Panc1 (cell line): Measurements from ENCODE around the gene CCDC178. TPM values are rescaled to one million over a fixed set of nuclear protein-coding genes. Genes with fewer than 3 reads are reported as not detected.

Experiments
- ATAC-seq: fragments of 200-7000 bp; cut with Tn5 transposase; 2 replicates; pipeline ENCODE4 v1.9.1; 2020; ENCODE audit warnings: mild to moderate bottlenecking, moderate library complexity
- BruUV-seq: library from RNA; stranded (reverse); fragments of 400-500 nt; replicated peaks from 2 replicates; lab custom pipeline; 2021; lab: Mats Ljungman, UMichigan
- CTCF ChIA-PET: fragments of 300-600 bp; sonication (Branson Sonifier 250); formaldehyde crosslinking; loops from one replicate; lab custom pipeline; 2022; ENCODE audit warnings: antibody characterized with exemption; lab: Charles Lee
- POLR2A ChIA-PET: fragments of 300-600 bp; sonication (Branson Sonifier 250); formaldehyde crosslinking; loops from one replicate; lab custom pipeline; 2022; ENCODE audit warnings: antibody characterized with exemption; lab: Charles Lee
- DNase-seq: peaks from one replicate; pipeline ENCODE4 v3.0.0-alpha.2; 2010; ENCODE audit warnings: low read depth, low spot score
- H3K27ac ChIP-seq: 2 replicates; pipeline ENCODE4 v1.5.1; 2011; ENCODE audit warnings: mild to moderate bottlenecking, low read length, inconsistent platforms
- H3K27me3 ChIP-seq: fragments of 200-500 bp; sonication (Bioruptor generic); 2 replicates; pipeline ENCODE4 v1.6.0; 2014; ENCODE audit warnings: low read length, inconsistent platforms; ENCODE audit not compliant: control insufficient read depth, insufficient read depth
- H3K36me3 ChIP-seq: fragments of 200-500 bp; sonication (Bioruptor generic); 2 replicates; pipeline ENCODE4 v1.5.1; 2014; ENCODE audit warnings: inconsistent platforms, mild to moderate bottlenecking, low read length, moderate library complexity; ENCODE audit not compliant: control insufficient read depth, insufficient read depth
- H3K4me1 ChIP-seq: 2 replicates; pipeline ENCODE4 v1.5.1; 2011; ENCODE audit warnings: inconsistent platforms, mild to moderate bottlenecking, low read length, moderate library complexity; ENCODE audit not compliant: control insufficient read depth, insufficient read depth
- H3K4me3 ChIP-seq, 2 experiments: 2 replicates each; pipeline ENCODE4 v1.5.1; 2011 to 2012; ENCODE audit warnings: low read depth in 2 of 2, low read length in 2 of 2, mild to moderate bottlenecking in 2 of 2, inconsistent platforms in 1 of 2, moderate library complexity in 1 of 2
- H3K9me3 ChIP-seq: fragments of 200-500 bp; sonication (Bioruptor generic); 2 replicates; pipeline ENCODE4 v1.5.1; 2014; ENCODE audit warnings: low read depth, mild to moderate bottlenecking, inconsistent platforms, low read length, moderate library complexity; ENCODE audit not compliant: control insufficient read depth, insufficient read depth
- POLR2AphosphoS5 ChIP-seq: IDR thresholded peaks from 2 replicates; pipeline ENCODE4 v1.6.1; 2012; ENCODE audit warnings: mild to moderate bottlenecking, low read depth, low read length, moderate library complexity
- SIN3A ChIP-seq: IDR thresholded peaks from 2 replicates; pipeline ENCODE4 v1.6.1; 2012; ENCODE audit warnings: low read depth, mild to moderate bottlenecking, low read length, moderate library complexity, borderline replicate concordance; ENCODE audit not compliant: insufficient read depth
- TCF7L2 ChIP-seq: IDR thresholded peaks from 2 replicates; pipeline ENCODE4 v1.6.1; 2011; ENCODE audit warnings: mild to moderate bottlenecking, low read depth, low read length, inconsistent platforms
- in situ Hi-C: cut with HindIII; loops from 2 replicates; pipeline ENCODE4 v1.10.0; 2016; ENCODE audit warnings: low sequenced_read_pairs, low pct_unique_long_range_greater_than_20kb
- intact Hi-C: fragments of 100-400 bp; cut with micrococcal nuclease; formaldehyde crosslinking; loops from one replicate; pipeline ENCODE4 v1.10.0; 2022; ENCODE audit not compliant: unreplicated experiment
- total RNA-seq: library from RNA; stranded (reverse); gene quantifications from one replicate; pipeline ENCODE4 v1.2.1, GENCODE V29; 2021; ENCODE audit not compliant: unreplicated experiment
- TF ChIP-seq, protein P1 (sequence below): fragments of 450-650 bp; IDR thresholded peaks from 2 replicates; pipeline ENCODE4 v1.5.1; 2017; ENCODE audit warnings: mild to moderate bottlenecking
- TF ChIP-seq, protein P2 (sequence below), 2 experiments: IDR thresholded peaks; 2 replicates each; pipeline ENCODE4 v1.6.1; 2011 to 2012; ENCODE audit warnings: low read depth in 2 of 2, control low read depth in 1 of 2, low read length in 1 of 2, mild to moderate bottlenecking in 1 of 2, moderate library complexity in 1 of 2; ENCODE audit not compliant: insufficient read depth in 1 of 2

Gene CCDC178
- total RNA-seq, 1 experiment from 2014 or later = not detected

DNA sequence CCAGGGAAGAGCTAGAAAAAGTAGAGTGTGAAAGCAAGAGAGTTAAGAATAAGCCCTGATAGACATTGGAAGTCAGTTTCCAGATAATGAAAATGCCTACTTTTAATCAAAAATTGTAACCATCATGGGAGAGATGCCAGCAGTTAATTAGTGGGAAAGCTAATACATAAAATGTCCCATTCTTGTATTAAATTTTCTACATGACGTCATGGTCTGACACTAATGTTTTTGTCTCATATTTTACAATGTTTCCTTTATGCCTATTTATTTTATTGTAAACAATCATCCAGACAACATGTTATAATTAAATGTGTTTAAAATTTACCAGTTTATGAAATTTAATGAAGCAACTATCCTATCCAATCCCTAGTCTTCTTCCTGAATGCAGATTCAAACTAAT lies 26.3 kb upstream of the CCDC178 start:
- intact Hi-C loops = no loop called here
- CTCF ChIA-PET = interaction anchor here (0.6 kb wide), 1 partner anchor 63 kb away, joined by 7 read pairs; no protein-coding TSS in a partner anchor
- DNase-seq (no peak), ATAC-seq (no peak)
- no TSS peak for BruUV-seq
- Histone ChIP-seq H3K4me3 (no peak overlapping the region), H3K4me1 (no peaks in the 10 kb centered on the region; the same call in 1 of the 2 replicates), H3K9me3 (no peaks in the 10 kb centered on the region), H3K27ac (no peak overlapping the region), H3K27me3 (no peaks in the 10 kb centered on the region), H3K36me3 (no peaks in the 10 kb centered on the region)
- TF ChIP-seq SIN3A (no peak), POLR2AphosphoS5 (no peak), TCF7L2 (no peak)
- TF ChIP-seq, protein P1, sequence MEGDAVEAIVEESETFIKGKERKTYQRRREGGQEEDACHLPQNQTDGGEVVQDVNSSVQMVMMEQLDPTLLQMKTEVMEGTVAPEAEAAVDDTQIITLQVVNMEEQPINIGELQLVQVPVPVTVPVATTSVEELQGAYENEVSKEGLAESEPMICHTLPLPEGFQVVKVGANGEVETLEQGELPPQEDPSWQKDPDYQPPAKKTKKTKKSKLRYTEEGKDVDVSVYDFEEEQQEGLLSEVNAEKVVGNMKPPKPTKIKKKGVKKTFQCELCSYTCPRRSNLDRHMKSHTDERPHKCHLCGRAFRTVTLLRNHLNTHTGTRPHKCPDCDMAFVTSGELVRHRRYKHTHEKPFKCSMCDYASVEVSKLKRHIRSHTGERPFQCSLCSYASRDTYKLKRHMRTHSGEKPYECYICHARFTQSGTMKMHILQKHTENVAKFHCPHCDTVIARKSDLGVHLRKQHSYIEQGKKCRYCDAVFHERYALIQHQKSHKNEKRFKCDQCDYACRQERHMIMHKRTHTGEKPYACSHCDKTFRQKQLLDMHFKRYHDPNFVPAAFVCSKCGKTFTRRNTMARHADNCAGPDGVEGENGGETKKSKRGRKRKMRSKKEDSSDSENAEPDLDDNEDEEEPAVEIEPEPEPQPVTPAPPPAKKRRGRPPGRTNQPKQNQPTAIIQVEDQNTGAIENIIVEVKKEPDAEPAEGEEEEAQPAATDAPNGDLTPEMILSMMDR = no peak
- TF ChIP-seq, protein P2, sequence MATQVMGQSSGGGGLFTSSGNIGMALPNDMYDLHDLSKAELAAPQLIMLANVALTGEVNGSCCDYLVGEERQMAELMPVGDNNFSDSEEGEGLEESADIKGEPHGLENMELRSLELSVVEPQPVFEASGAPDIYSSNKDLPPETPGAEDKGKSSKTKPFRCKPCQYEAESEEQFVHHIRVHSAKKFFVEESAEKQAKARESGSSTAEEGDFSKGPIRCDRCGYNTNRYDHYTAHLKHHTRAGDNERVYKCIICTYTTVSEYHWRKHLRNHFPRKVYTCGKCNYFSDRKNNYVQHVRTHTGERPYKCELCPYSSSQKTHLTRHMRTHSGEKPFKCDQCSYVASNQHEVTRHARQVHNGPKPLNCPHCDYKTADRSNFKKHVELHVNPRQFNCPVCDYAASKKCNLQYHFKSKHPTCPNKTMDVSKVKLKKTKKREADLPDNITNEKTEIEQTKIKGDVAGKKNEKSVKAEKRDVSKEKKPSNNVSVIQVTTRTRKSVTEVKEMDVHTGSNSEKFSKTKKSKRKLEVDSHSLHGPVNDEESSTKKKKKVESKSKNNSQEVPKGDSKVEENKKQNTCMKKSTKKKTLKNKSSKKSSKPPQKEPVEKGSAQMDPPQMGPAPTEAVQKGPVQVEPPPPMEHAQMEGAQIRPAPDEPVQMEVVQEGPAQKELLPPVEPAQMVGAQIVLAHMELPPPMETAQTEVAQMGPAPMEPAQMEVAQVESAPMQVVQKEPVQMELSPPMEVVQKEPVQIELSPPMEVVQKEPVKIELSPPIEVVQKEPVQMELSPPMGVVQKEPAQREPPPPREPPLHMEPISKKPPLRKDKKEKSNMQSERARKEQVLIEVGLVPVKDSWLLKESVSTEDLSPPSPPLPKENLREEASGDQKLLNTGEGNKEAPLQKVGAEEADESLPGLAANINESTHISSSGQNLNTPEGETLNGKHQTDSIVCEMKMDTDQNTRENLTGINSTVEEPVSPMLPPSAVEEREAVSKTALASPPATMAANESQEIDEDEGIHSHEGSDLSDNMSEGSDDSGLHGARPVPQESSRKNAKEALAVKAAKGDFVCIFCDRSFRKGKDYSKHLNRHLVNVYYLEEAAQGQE (IDR thresholded peaks at IDR 0.05; ENCODE audit: insufficient read depth in 1 of 2, low read depth in 2 of 2, low read length in 1 of 2) = no peak
- in situ Hi-C loops = no loop called here
- POLR2A ChIA-PET = no interaction called here

GRCh38 chr18:33460681-33461080 lies 20.2 kb upstream of the CCDC178 start:
- H3K4me3 ChIP-seq = no peak overlapping the region
- H3K9me3 ChIP-seq = no peaks in the 10 kb centered on the region
- no peak for TF ChIP-seq POLR2AphosphoS5
- no peak for TF ChIP-seq SIN3A
- TF ChIP-seq, protein P1 = no peak
- TF ChIP-seq, protein P2 (IDR thresholded peaks at IDR 0.05; ENCODE audit: insufficient read depth in 1 of 2, low read depth in 2 of 2, low read length in 1 of 2) = no peak
- no peak for TF ChIP-seq TCF7L2
- H3K27me3 ChIP-seq = no peaks in the 10 kb centered on the region
- intact Hi-C loops (no loop called here), in situ Hi-C loops (no loop called here)
- CTCF ChIA-PET = no interaction called here
- no TSS peak for BruUV-seq
- H3K27ac ChIP-seq = no peak overlapping the region
- H3K36me3 ChIP-seq = no peaks in the 10 kb centered on the region
- no peaks in the 10 kb centered on the region for H3K4me1 ChIP-seq
- DNase-seq (no peak), ATAC-seq (no peak)
- POLR2A ChIA-PET = no interaction called here
